SK-N-SH (cell line): ENCODE measurements around the gene SLC5A7. TPM values are rescaled to one million over a fixed set of nuclear protein-coding genes. Genes with fewer than 3 reads are reported as not detected.

Experiments
- CTCF ChIA-PET: fragments of 300-600, 350-600 bp; formaldehyde crosslinking; extraction: SDS; loops from one replicate; lab custom pipeline; 2021; lab: Yijun Ruan, JAX
- POLR2A ChIA-PET: fragments of 350-600 bp; sonication (Branson Sonifier 250); formaldehyde crosslinking; extraction: SDS; loops from one replicate; lab custom pipeline; 2020; ENCODE audit warnings: antibody characterized with exemption, inconsistent platforms; lab: Yijun Ruan, JAX
- DNase-seq: peaks from one replicate; pipeline ENCODE4 v3.0.0; 2012
- H2AFZ ChIP-seq: fragments of 200-600 bp; sonication (generic); 2 replicates; pipeline ENCODE4 v1.8.1; 2016; ENCODE audit warnings: antibody characterized with exemption, mild to moderate bottlenecking, low read depth
- H3F3A ChIP-seq: fragments of 200-600 bp; sonication (generic); replicated peaks from 2 replicates; pipeline ENCODE3; 2016; ENCODE audit warnings: antibody characterized with exemption, mild to moderate bottlenecking; ENCODE audit not compliant: insufficient read depth
- H3K27ac ChIP-seq, 2 experiments: fragments of 200-500 bp in 1 of 2; fragments of 200-600 bp in 1 of 2; sonication (Bioruptor generic) in 1 of 2; sonication (generic), shearing (Covaris generic) in 1 of 2; 2 replicates each; pipeline versions ENCODE4 v1.5.1 to v1.6.1; 2014 to 2016; ENCODE audit warnings: low read depth in 2 of 2, inconsistent platforms in 1 of 2, low read length in 1 of 2, mild to moderate bottlenecking in 1 of 2, mixed read lengths in 1 of 2
- H3K27me3 ChIP-seq: fragments of 200-600 bp; sonication (generic), shearing (Covaris generic); 2 replicates; pipeline ENCODE4 v1.6.1; 2016; ENCODE audit warnings: mixed run types; ENCODE audit not compliant: insufficient read depth
- H3K36me3 ChIP-seq, 2 experiments: fragments of 200-500 bp in 1 of 2; fragments of 200-600 bp in 1 of 2; sonication (Bioruptor generic) in 1 of 2; sonication (generic) in 1 of 2; replicated peaks in 1 of 2; 2 replicates each; pipeline versions ENCODE3 to v1.5.1; 2014 to 2016; ENCODE audit warnings: low read length in 1 of 2, mild to moderate bottlenecking in 1 of 2; ENCODE audit not compliant: insufficient read depth in 2 of 2, control insufficient read depth in 1 of 2
- H3K4me1 ChIP-seq, 2 experiments: fragments of 200-500 bp in 1 of 2; fragments of 200-600 bp in 1 of 2; sonication (Bioruptor generic) in 1 of 2; sonication (generic), shearing (Covaris generic) in 1 of 2; 2 replicates each; pipeline versions ENCODE4 v1.5.1 to v1.6.1; 2014 to 2016; ENCODE audit warnings: low read depth in 1 of 2, low read length in 1 of 2, mixed run types in 1 of 2; ENCODE audit not compliant: insufficient read depth in 2 of 2, control insufficient read depth in 1 of 2
- H3K4me2 ChIP-seq: fragments of 200-600 bp; sonication (generic), shearing (Covaris generic); 2 replicates; pipeline ENCODE4 v1.6.1; 2017; ENCODE audit warnings: mixed run types
- H3K4me3 ChIP-seq, 2 experiments: fragments of 200-500 bp in 1 of 2; fragments of 200-600 bp in 1 of 2; sonication (Bioruptor generic) in 1 of 2; sonication (generic), shearing (Covaris generic) in 1 of 2; 2 replicates each; pipeline versions ENCODE4 v1.5.1 to v1.8.1; 2014 to 2016; ENCODE audit warnings: low read depth in 2 of 2, inconsistent platforms in 1 of 2, low read length in 1 of 2, mild to moderate bottlenecking in 1 of 2, mixed read lengths in 1 of 2, moderate library complexity in 1 of 2
- H3K79me2 ChIP-seq: fragments of 200-600 bp; sonication (generic); 2 replicates; pipeline ENCODE4 v1.8.1; 2017; ENCODE audit warnings: mild to moderate bottlenecking; ENCODE audit not compliant: insufficient read depth
- H3K9ac ChIP-seq: fragments of 200-600 bp; sonication (generic); 2 replicates; pipeline ENCODE4 v1.6.1; 2017; ENCODE audit warnings: mixed run types
- H3K9me2 ChIP-seq: fragments of 200-600 bp; sonication (generic); 2 replicates; pipeline ENCODE4 v1.6.1; 2017; ENCODE audit warnings: mixed run types
- H3K9me3 ChIP-seq: fragments of 200-600 bp; sonication (generic); 2 replicates; pipeline ENCODE4 v1.6.1; 2017; ENCODE audit warnings: mixed run types, mild to moderate bottlenecking, moderate library complexity
- H4K20me1 ChIP-seq: fragments of 200-600 bp; sonication (generic); 2 replicates; pipeline ENCODE4 v1.6.1; 2017; ENCODE audit warnings: mild to moderate bottlenecking, mixed run types; ENCODE audit not compliant: insufficient read depth
- CHD2 ChIP-seq: fragments of 150-350 bp; IDR thresholded peaks from 2 replicates; pipeline ENCODE4 v1.6.1; 2018; ENCODE audit warnings: low read length; ENCODE audit not compliant: partially characterized antibody
- ELF1 ChIP-seq: IDR thresholded peaks from 2 replicates; pipeline ENCODE4 v1.4.0; 2012
- EP300 ChIP-seq, 2 experiments: IDR thresholded peaks; 2 replicates each; pipeline versions ENCODE4 v1.4.0 to v1.6.1; 2012; ENCODE audit warnings: borderline replicate concordance in 1 of 2, low read depth in 1 of 2, low read length in 1 of 2
- IRF3 ChIP-seq: fragments of 150-350 bp; IDR thresholded peaks from 2 replicates; pipeline ENCODE4 v1.6.1; 2016; ENCODE audit warnings: mild to moderate bottlenecking, low read depth, low read length
- MAX ChIP-seq: IDR thresholded peaks from 2 replicates; pipeline ENCODE4 v1.4.0; 2012; ENCODE audit warnings: low read depth
- PBX3 ChIP-seq: IDR thresholded peaks from 2 replicates; pipeline ENCODE4; 2012
- RCOR1 ChIP-seq: fragments of 150-350 bp; IDR thresholded peaks from 2 replicates; pipeline ENCODE4 v1.6.1; 2017; ENCODE audit warnings: antibody characterized with exemption, low read length
- RFX5 ChIP-seq: IDR thresholded peaks from 2 replicates; pipeline ENCODE4 v1.6.1; 2012; ENCODE audit warnings: mild to moderate bottlenecking, improper control_type of control experiment, low read length
- RXRA ChIP-seq: IDR thresholded peaks from 2 replicates; pipeline ENCODE4 v1.4.0; 2012; ENCODE audit warnings: low read depth, mild to moderate bottlenecking, borderline replicate concordance
- TCF12 ChIP-seq: IDR thresholded peaks from 2 replicates; pipeline ENCODE4 v1.4.0; 2012
- TEAD4 ChIP-seq: IDR thresholded peaks from 2 replicates; pipeline ENCODE4 v1.4.0; 2012; ENCODE audit warnings: mild to moderate bottlenecking, borderline replicate concordance; ENCODE audit not compliant: insufficient read depth
- WGBS: methylation state at CpG from one replicate; pipeline ENCODE4 v1.1.6; 2017; ENCODE audit warnings: low lambda C conversion rate; 5-methylcytosine and 5-hydroxymethylcytosine counted together
- polyA plus RNA-seq, 3 experiments: library from polyadenylated mRNA; depleted of rRNA; stranded (reverse); fragments of >200 nt; gene quantifications; 2 replicates each; pipeline ENCODE4 v1.2.3, GENCODE V29; 2012

SLC5A7 gene
- 0.12 and 0.57 TPM in 2 replicates for polyA plus RNA-seq (2012; rRNA removed)
- polyA plus RNA-seq (2012; cell fraction: cytosol; rRNA removed) = 0.37 and 0.58 TPM in 2 replicates
- polyA plus RNA-seq (2012; cell fraction: nucleus; rRNA removed) = 0.36 and 0.57 TPM in 2 replicates

- no peaks in the 10 kb centered on the region for H3K9me2 ChIP-seq
- ChIA-PET POLR2A (no interaction called here), CTCF (interaction anchor here (1.1 kb wide), 1 partner anchor 50 kb away, joined by 4 read pairs; no protein-coding TSS in a partner anchor)
- H3K36me3 ChIP-seq = no peaks in the 10 kb centered on the region
- H4K20me1 ChIP-seq = no peaks in the 10 kb centered on the region
- no peak for TF ChIP-seq RXRA
- TF ChIP-seq CHD2 = no peak
- TF ChIP-seq IRF3 = no peak
- H3K9me3 ChIP-seq = no peaks in the 10 kb centered on the region
- H3K4me2 ChIP-seq = no peak within 1 kb of the TSS
- no peak within 1 kb of the TSS for H3K27ac ChIP-seq
- H3K79me2 ChIP-seq = no peaks in the 10 kb centered on the region
- peaks cover 0 to 13% of the 10 kb centered on the region in 2 experiments; a peak in 1 of 4 replicates for H3K4me1 ChIP-seq
- H3F3A ChIP-seq = no peaks in the 10 kb centered on the region
- no peaks in the 10 kb centered on the region for H3K27me3 ChIP-seq
- H3K4me3 ChIP-seq = peak within 1 kb of the TSS in 1 of 2 experiments; percentile 48; a peak in 2 of 4 replicates
- no peak within 1 kb of the TSS for H3K9ac ChIP-seq
- H2AFZ ChIP-seq = no peak within 1 kb of the TSS
- DNase-seq = peak; percentile 51
- 31% methylated on average over 59 of the region's 75 CpGs for WGBS
Observed at GRCh38 chr2:107986278-107987217, at the start of gene SLC5A7. TSS of gene SLC5A7 (plus strand) at chr2:107986524. CDS start at chr2:107988156, 1,632 bp downstream.

GRCh38 chr2:107961395-107961794, 24.9 kb upstream of the SLC5A7 start:
- no peak overlapping the region for H3K4me2 ChIP-seq
- H3F3A ChIP-seq = no peaks in the 10 kb centered on the region
- POLR2A ChIA-PET = no interaction called here
- 27% methylated on average over 4 of the region's 4 CpGs for WGBS
- no peaks in the 10 kb centered on the region for H3K36me3 ChIP-seq
- H3K27ac ChIP-seq = no peak overlapping the region
- no peaks in the 10 kb centered on the region for H3K27me3 ChIP-seq
- H3K9ac ChIP-seq = no peak overlapping the region
- CTCF ChIA-PET = no interaction called here
- no peak for DNase-seq
- no peak overlapping the region for H2AFZ ChIP-seq
- H3K79me2 ChIP-seq = no peaks in the 10 kb centered on the region
- TF ChIP-seq MAX (no peak), PBX3 (no peak), TCF12 (no peak), TEAD4 (no peak), EP300 (IDR thresholded peaks at IDR 0.05; ENCODE audit: borderline replicate concordance in 1 of 2, low read depth in 1 of 2, low read length in 1 of 2) (no peak), RFX5 (no peak), RCOR1 (no peak), ELF1 (no peak)
- H4K20me1 ChIP-seq = no peaks in the 10 kb centered on the region
- no peaks in the 10 kb centered on the region; the same call in 1 of the 2 replicates for H3K9me3 ChIP-seq
- H3K4me3 ChIP-seq = no peak overlapping the region
- H3K9me2 ChIP-seq = peaks cover 2% of the 10 kb centered on the region; the same call in 1 of the 2 replicates
- no peaks in the 10 kb centered on the region for H3K4me1 ChIP-seq
